Fibroblast of pulmonary artery (primary cell): ENCODE data around the gene CD47.

Experiments
- DNase-seq: peaks from one replicate; pipeline ENCODE4 v3.0.0-alpha.2; 2010; ENCODE audit warnings: low read depth
- H3K4me3 ChIP-seq: replicated peaks from 2 replicates; pipeline ENCODE4 v1.5.1; 2011; ENCODE audit warnings: low read depth, mild to moderate bottlenecking, control low read depth, low read length, moderate library complexity
- TF ChIP-seq, protein P1 (sequence below): IDR thresholded peaks from 2 replicates; pipeline ENCODE4 v1.5.1; 2011; ENCODE audit warnings: mild to moderate bottlenecking, control low read depth, low read length, inconsistent platforms; ENCODE audit errors: missing control alignments

The CD47 gene

DNA sequence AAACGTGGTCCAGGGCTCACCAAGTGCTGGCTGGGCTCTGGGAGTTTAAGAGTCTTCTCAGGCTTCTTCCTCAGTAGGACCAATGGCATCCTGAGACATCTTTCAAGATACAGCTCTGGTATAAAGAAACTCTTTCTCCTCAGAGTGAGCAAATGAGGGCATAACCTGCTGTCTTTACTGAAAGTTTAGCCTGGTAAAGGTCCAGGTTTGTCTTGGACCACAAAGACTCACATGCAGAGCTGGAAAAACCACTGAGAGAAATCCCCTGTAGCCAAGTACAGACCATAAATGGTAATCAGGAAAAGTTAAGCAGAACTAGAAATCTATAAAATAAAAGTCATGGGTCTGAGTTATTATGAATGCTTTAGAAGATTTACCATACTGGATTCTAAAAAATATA, 23.1 kb downstream of the CD47 start:
- TF ChIP-seq, protein P1, sequence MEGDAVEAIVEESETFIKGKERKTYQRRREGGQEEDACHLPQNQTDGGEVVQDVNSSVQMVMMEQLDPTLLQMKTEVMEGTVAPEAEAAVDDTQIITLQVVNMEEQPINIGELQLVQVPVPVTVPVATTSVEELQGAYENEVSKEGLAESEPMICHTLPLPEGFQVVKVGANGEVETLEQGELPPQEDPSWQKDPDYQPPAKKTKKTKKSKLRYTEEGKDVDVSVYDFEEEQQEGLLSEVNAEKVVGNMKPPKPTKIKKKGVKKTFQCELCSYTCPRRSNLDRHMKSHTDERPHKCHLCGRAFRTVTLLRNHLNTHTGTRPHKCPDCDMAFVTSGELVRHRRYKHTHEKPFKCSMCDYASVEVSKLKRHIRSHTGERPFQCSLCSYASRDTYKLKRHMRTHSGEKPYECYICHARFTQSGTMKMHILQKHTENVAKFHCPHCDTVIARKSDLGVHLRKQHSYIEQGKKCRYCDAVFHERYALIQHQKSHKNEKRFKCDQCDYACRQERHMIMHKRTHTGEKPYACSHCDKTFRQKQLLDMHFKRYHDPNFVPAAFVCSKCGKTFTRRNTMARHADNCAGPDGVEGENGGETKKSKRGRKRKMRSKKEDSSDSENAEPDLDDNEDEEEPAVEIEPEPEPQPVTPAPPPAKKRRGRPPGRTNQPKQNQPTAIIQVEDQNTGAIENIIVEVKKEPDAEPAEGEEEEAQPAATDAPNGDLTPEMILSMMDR: no peak
- H3K4me3 ChIP-seq: no peak overlapping the region
- no peak for DNase-seq

DNA sequence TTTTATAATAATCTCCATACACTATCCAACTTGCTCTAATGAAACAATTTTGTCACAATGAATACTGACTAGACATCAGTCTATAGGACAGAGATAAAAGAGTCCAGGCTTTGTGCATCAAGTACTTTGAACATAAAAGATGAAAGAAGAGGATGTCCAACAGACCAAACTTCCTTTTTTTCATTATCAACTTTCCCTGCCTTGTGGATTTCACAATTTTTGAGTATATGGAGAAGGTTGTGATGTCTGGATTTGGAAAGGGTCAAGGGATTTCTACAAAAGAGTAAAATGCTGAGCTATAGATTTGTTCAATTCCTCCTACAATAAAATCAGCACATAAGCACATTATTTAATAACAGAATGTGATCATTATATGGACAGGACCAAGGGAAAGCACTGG, 25.7 kb downstream of the CD47 start:
- no peak overlapping the region for H3K4me3 ChIP-seq
- TF ChIP-seq, protein P1: no peak
- no peak for DNase-seq

DNA sequence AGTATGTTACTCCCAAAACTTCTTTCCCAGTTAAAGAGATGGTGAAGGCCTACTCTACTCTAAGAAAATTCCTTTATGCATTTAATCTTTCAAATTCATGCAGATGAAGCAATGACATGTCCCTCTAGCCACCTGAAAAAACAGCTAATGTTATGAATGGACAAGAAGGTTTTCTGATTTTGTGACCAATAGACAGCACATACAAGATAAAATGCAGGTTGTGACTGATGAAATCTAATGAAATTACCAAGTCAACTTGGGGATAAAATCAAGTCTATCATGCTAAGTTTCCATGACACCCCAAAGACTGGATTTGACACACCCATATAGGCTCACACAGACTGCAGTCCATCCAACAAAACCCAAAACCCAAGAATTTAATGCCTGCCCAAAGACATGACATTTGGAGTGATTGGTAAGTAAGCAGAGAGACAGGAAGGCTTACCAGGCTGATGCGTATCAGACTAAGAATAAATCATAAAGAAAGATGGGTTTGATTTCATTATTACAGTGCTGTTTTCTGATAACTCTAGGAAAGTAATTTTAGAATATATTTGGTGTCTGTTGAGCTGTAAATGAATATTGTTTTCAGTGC, 26.4 kb downstream of the CD47 start:
- no peak overlapping the region for H3K4me3 ChIP-seq
- TF ChIP-seq, protein P1: no peak
- no peak for DNase-seq

DNA sequence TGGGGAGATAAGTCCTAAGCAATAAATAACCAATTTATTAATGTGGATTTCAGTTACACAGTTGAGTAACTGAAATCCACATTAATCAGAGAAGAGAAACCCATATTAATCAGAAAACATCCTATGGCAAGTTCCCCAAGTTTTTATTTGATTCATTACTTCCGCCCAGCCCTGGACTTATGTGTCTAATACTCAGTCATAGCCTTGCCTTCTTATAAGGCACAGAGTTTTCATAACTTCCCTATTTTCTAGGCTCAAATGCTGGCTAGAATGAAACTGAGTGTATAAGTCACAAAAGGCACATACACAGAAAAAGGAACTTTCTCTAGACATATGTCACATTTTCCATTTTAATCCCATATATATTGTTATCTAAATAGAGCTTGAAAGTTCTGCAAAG, 28.8 kb downstream of the CD47 start:
- TF ChIP-seq, protein P1: no peak
- no peak for DNase-seq
- no peak overlapping the region for H3K4me3 ChIP-seq

DNA sequence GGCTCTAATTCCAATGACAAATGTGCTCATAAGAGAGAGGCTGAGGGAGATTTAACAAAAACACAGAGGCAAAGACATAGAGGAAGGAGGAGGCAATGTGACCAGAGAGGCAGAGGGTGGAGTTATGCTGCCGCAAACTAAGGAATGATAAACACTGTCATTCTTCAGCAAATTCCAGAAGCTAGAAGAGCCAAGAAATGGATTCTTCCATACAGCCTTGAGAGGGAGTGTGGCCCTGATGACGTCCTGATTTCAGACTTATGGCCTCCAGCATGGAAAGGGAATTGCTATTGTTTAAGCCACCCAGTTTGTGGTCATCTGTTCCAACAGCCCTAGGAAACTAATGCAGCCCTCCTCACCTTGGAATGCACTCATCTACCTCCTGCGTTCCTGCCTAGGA, 30.5 kb downstream of the CD47 start:
- no peak overlapping the region for H3K4me3 ChIP-seq
- no peak for DNase-seq
- TF ChIP-seq, protein P1: no peak

DNA sequence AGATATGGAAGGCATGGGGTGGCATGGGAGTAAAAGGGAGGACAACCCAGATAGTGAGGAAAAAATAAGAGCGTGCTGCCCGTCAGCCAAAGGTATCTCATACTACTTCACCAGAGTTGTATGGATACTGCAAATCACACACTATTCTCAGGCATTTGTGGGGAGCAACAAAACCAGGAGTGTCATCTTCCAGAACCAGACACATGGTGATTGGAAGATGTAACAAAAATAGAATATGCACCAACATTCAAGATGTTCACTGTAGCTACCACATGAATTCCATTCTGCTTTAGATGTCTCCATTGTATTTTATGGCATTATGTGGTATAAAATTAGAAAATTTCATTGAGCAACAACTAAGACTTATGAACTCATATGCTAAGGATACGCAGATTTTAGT, 34.9 kb downstream of the CD47 start:
- H3K4me3 ChIP-seq: no peak overlapping the region
- DNase-seq: no peak
- TF ChIP-seq, protein P1: no peak

DNA sequence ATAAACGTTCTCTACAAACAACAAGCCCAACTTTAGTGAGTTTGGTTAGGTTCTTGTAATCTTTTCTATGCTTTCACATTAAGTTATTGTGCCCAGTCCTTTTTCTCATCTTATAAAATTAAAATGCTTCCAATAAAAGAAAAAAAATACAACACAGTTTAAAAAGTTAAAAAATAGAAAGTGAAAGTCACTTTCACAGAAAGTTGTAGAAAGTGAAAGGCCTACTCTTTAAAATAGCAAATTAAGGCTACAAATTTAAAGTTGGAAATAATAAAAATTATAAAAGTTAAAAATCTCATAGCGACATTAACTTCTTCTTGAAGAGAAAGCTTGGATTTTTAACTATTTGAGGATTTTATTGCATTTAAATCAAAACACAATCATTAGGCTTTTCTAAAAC, 35.9 kb downstream of the CD47 start:
- no peak overlapping the region for H3K4me3 ChIP-seq
- no peak for DNase-seq
- TF ChIP-seq, protein P1: no peak
